ENCODE results near the gene ADRM1. TPM values are rescaled to one million over a fixed set of nuclear protein-coding genes. Genes with fewer than 3 reads are reported as not detected.

The ADRM1 gene
- total RNA-seq, 2 experiments from 2014 or later, result 87.0 to 128 TPM

- Histone ChIP-seq H3K36me3 (ENCODE audit: insufficient read depth, low read length) (peaks cover 40% of the 10 kb centered on the region), H3K4me2 (ENCODE audit: low read length) (no peak overlapping the region), H3K27ac (ENCODE audit: low read depth, low read length, poor library complexity, severe bottlenecking) (no peak overlapping the region), H2AFZ (ENCODE audit: low read length) (no peak overlapping the region), H3K79me2 (ENCODE audit: insufficient read depth, low read depth, low read length) (no peaks in the 10 kb centered on the region), H3K9me3 (ENCODE audit: low read length) (no peaks in the 10 kb centered on the region), H3K9me2 (ENCODE audit: insufficient read depth, low read length) (no peaks in the 10 kb centered on the region), H3K4me3 (ENCODE audit: low read depth, low read length, poor library complexity, severe bottlenecking) (no peak overlapping the region), H4K20me1 (ENCODE audit: insufficient read depth, low read length) (no peaks in the 10 kb centered on the region), H3K4me1 (ENCODE audit: insufficient read depth, low read length, poor library complexity, severe bottlenecking) (peaks cover 28% of the 10 kb centered on the region)
- intact Hi-C loops (cut with micrococcal nuclease; ENCODE audit: unreplicated experiment), result no loop called here
- DNase-seq (ENCODE audit: low spot score), result no peak
- ChIA-PET CTCF (ENCODE audit: unreplicated experiment) (no interaction called here), POLR2A (no interaction called here)
- BruUV-seq (replicated peaks), result no TSS peak
- no peak for TF ChIP-seq EZH2phosphoT487 (IDR thresholded peaks at IDR 0.05; ENCODE audit: borderline replicate concordance, low read depth, low read length)
- TF ChIP-seq CTCF (conservative IDR thresholded peaks at IDR 0.05; ENCODE audit: low read length), result no peak
Observed at GRCh38 chr20:62332989-62333819, 30.4 kb downstream of the ADRM1 start.

- H2AFZ ChIP-seq (ENCODE audit: low read length), result no peak overlapping the region
- H3K9me3 ChIP-seq (ENCODE audit: low read length), result no peaks in the 10 kb centered on the region
- TF ChIP-seq CTCF (conservative IDR thresholded peaks at IDR 0.05; ENCODE audit: low read length) (no peak), EZH2phosphoT487 (IDR thresholded peaks at IDR 0.05; ENCODE audit: borderline replicate concordance, low read depth, low read length) (no peak)
- intact Hi-C loops (cut with micrococcal nuclease; ENCODE audit: unreplicated experiment), result no loop called here
- DNase-seq (ENCODE audit: low spot score), result no peak
- ChIA-PET POLR2A (no interaction called here), CTCF (ENCODE audit: unreplicated experiment) (no interaction called here)
- no peak overlapping the region for H3K4me2 ChIP-seq (ENCODE audit: low read length)
- H4K20me1 ChIP-seq (ENCODE audit: insufficient read depth, low read length), result no peaks in the 10 kb centered on the region
- no peak overlapping the region for H3K4me3 ChIP-seq (ENCODE audit: low read depth, low read length, poor library complexity, severe bottlenecking)
- H3K36me3 ChIP-seq (ENCODE audit: insufficient read depth, low read length), result peaks cover 35% of the 10 kb centered on the region
- no peak overlapping the region for H3K27ac ChIP-seq (ENCODE audit: low read depth, low read length, poor library complexity, severe bottlenecking)
- H3K4me1 ChIP-seq (ENCODE audit: insufficient read depth, low read length, poor library complexity, severe bottlenecking), result peaks cover 36% of the 10 kb centered on the region
- H3K79me2 ChIP-seq (ENCODE audit: insufficient read depth, low read depth, low read length), result no peaks in the 10 kb centered on the region
- no TSS peak for BruUV-seq (replicated peaks)
- no peaks in the 10 kb centered on the region for H3K9me2 ChIP-seq (ENCODE audit: insufficient read depth, low read length)
Observed at GRCh38 chr20:62333820-62334595, 31.2 kb downstream of the ADRM1 start.

All from OCI-LY7 (cell line).